SK-N-MC (cell line): ENCODE measurements around the gene COL4A1.

Experiments used
- DNase-seq: peaks from one replicate; pipeline ENCODE4 v3.0.0-alpha.2; 2011; ENCODE audit warnings: low read depth, low spot score
- H3K27ac ChIP-seq: fragments of 200-600 bp; sonication (generic); 2 replicates; pipeline ENCODE4 v1.5.1; 2016; ENCODE audit warnings: mixed run types
- H3K36me3 ChIP-seq: fragments of 200-600 bp; sonication (generic); 2 replicates; pipeline ENCODE4 v1.6.1; 2017; ENCODE audit warnings: antibody characterized with exemption, low read length, mixed read lengths; ENCODE audit not compliant: insufficient read depth
- H3K4me3 ChIP-seq: fragments of 200-600 bp; sonication (generic); 2 replicates; pipeline ENCODE4 v1.5.1; 2016
- H3K9ac ChIP-seq: fragments of 200-600 bp; sonication (generic); 2 replicates; pipeline ENCODE4 v1.8.0; 2017; ENCODE audit warnings: mixed run types, mixed read lengths; ENCODE audit not compliant: insufficient read length
- H3K9me3 ChIP-seq: fragments of 200-600 bp; sonication (generic); 2 replicates; pipeline ENCODE4 v1.6.1; 2017; ENCODE audit warnings: low read depth, mild to moderate bottlenecking, antibody characterized with exemption, low read length, moderate library complexity, mixed read lengths
- EZH2 ChIP-seq: fragments of 200-600 bp; sonication (generic); IDR thresholded peaks from one replicate; pipeline ENCODE4 v1.6.1; 2017; ENCODE audit warnings: antibody characterized with exemption
- FOXP2 ChIP-seq: optimal IDR thresholded peaks from 2 replicates; pipeline ENCODE3; 2011; ENCODE audit warnings: mild to moderate bottlenecking, moderate library complexity; ENCODE audit not compliant: insufficient read depth; ENCODE audit errors: extremely low read length, control extremely low read depth
- POLR2AphosphoS5 ChIP-seq: IDR thresholded peaks from 2 replicates; pipeline ENCODE4 v1.6.1; 2012; ENCODE audit warnings: mild to moderate bottlenecking, low read depth, low read length, borderline replicate concordance

COL4A1 gene

DNA sequence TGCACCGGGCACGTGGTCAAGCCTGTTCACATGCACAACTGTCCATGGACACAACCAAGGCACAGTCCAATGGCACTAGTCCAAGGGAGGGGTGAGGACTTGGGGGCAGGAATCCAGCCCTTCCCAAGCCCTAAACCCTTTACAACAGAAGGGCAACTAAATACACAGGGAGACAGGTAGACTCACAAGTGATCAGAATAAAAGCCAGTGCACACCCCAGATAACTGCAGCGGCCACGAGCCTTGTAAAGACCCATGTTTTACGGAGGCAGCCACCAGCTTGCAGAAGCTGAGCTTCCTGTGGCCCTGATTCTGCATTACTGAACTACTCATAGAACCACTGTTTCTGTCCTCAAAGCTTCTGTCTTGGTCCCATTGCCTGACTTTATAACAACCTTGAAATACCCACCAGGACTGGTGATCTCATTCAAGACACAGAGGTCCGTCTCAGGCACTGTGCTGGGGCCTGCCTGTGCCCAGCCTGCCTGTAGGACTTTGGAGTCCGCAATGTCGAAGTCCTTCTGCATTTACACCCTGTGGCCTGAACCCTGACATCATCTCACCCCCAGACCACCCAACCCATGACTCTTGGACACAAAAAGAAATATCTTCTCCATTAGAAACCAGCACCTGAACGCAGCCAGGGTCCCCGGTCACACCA, 181.2 kb downstream of the COL4A1 start:
- DNase-seq: no peak
- Histone ChIP-seq H3K36me3 (no peaks in the 10 kb centered on the region), H3K4me3 (no peak overlapping the region), H3K9ac (peak overlapping the region; percentile 3), H3K9me3 (no peaks in the 10 kb centered on the region), H3K27ac (no peak overlapping the region)
- TF ChIP-seq EZH2 (no peak), FOXP2 (no peak), POLR2AphosphoS5 (no peak)

GRCh38 chr13:110125157-110125556, 181.8 kb downstream of the COL4A1 start:
- no peak overlapping the region for H3K4me3 ChIP-seq
- TF ChIP-seq EZH2 (no peak), FOXP2 (no peak), POLR2AphosphoS5 (no peak)
- no peaks in the 10 kb centered on the region for H3K36me3 ChIP-seq
- H3K27ac ChIP-seq: no peak overlapping the region
- H3K9ac ChIP-seq: no peak overlapping the region
- no peak for DNase-seq
- H3K9me3 ChIP-seq: no peaks in the 10 kb centered on the region

DNA sequence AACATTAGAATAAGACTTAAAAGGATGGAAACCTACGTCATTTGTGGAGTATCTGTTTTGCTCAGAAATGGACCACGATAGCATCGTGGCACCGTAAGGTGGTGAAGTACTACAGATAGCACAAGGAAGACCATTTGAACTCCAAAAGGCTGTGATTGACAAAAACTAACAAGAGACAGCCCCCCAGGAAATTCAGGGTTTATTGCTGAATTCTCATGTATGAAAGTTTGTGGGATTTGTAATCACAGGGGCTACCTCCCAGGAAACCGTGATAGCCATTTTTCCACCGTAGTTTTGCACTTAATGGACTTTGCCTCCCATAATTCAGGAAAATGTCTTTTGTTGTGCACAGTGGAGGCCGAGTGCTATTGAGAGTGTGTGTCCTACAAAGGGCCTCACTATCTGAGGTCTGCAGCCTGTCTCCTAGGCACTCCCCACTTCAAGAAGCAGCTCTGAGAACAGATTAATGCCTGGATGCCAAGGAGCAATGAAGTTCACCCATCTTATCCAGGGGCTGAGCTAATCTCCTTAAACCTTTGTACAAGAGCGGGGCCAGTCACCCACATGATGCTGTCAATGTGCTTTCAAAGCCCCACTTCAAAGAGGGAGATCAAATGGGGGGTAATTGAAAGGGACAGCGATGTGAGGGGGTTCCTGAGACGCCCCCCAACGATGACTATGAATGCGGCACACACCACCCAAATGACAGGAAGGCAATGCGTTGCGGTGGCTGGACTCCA, 182.6 kb downstream of the COL4A1 start:
- no peak for TF ChIP-seq FOXP2
- Histone ChIP-seq H3K9me3 (no peaks in the 10 kb centered on the region), H3K9ac (no peak overlapping the region), H3K36me3 (no peaks in the 10 kb centered on the region), H3K4me3 (no peak overlapping the region), H3K27ac (no peak overlapping the region)
- DNase-seq: no peak

- DNase-seq: no peak
- no peak overlapping the region for H3K27ac ChIP-seq
- H3K4me3 ChIP-seq: no peak overlapping the region
- H3K36me3 ChIP-seq: no peaks in the 10 kb centered on the region
- TF ChIP-seq FOXP2 (no peak), POLR2AphosphoS5 (no peak), EZH2 (no peak)
- no peaks in the 10 kb centered on the region for H3K9me3 ChIP-seq
- H3K9ac ChIP-seq: no peak overlapping the region
Measured at GRCh38 chr13:110123041-110123809, 183.7 kb downstream of the COL4A1 start.

GRCh38 chr13:110121422-110122083, 185.4 kb downstream of the COL4A1 start:
- TF ChIP-seq EZH2 (no peak), FOXP2 (no peak), POLR2AphosphoS5 (no peak)
- DNase-seq: no peak
- no peak overlapping the region for H3K4me3 ChIP-seq

GRCh38 chr13:110119935-110120905, 186.7 kb downstream of the COL4A1 start:
- Histone ChIP-seq H3K9ac (no peak overlapping the region), H3K9me3 (no peaks in the 10 kb centered on the region), H3K4me3 (no peak overlapping the region), H3K27ac (no peak overlapping the region), H3K36me3 (no peaks in the 10 kb centered on the region)
- TF ChIP-seq FOXP2: no peak
- no peak for TF ChIP-seq EZH2
- no peak for DNase-seq

More at GRCh38 chr13:110121422-110122083, 185.4 kb downstream of the COL4A1 start:
- Histone ChIP-seq H3K9ac (no peak overlapping the region), H3K9me3 (no peaks in the 10 kb centered on the region), H3K36me3 (no peaks in the 10 kb centered on the region), H3K27ac (no peak overlapping the region)

- H3K36me3 ChIP-seq: no peaks in the 10 kb centered on the region
- H3K9me3 ChIP-seq: no peaks in the 10 kb centered on the region
- no peak overlapping the region for H3K4me3 ChIP-seq
- no peak for TF ChIP-seq FOXP2
- no peak for TF ChIP-seq EZH2
- no peak for TF ChIP-seq POLR2AphosphoS5
- no peak for DNase-seq
- no peak overlapping the region for H3K27ac ChIP-seq
- no peak overlapping the region for H3K9ac ChIP-seq
Measured at GRCh38 chr13:110118106-110118505, 188.9 kb downstream of the COL4A1 start.

DNA sequence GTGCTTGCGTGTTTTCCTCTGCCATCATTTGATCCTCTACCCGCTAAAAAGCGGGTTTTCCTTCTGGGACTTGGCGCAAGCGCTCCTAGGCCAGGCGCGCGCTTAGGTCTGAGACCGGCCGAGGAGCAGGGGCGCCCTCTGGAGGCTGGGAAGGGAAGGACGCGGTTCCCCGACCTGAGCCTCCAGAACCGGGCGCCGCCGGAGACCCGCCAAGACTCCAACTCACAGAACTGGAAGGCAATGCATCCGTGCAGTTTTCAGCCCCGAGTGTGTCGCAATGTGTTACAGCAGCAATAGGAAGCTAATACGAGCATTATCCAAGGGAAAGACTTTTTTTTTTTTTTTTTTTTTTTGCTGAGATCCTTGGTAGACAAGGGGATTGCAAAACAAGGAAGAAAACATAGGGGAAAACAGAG, 190.9 kb downstream of the COL4A1 start:
- TF ChIP-seq EZH2: no peak
- TF ChIP-seq POLR2AphosphoS5: no peak
- no peak for TF ChIP-seq FOXP2
- Histone ChIP-seq H3K9ac (peak overlapping the region; percentile 43), H3K9me3 (no peaks in the 10 kb centered on the region), H3K27ac (peak overlapping the region; percentile 72), H3K4me3 (peak overlapping the region; percentile 59), H3K36me3 (no peaks in the 10 kb centered on the region)
- peak; percentile 61 for DNase-seq
